ENCODE data around the gene NDC1. TPM values are rescaled to one million over a fixed set of nuclear protein-coding genes. Genes with fewer than 3 reads are reported as not detected.

NDC1 gene
- total RNA-seq, 1 experiment from 2014 or later: 44.8 TPM

- Mint-ChIP-seq H3K36me3 (ENCODE audit: insufficient read depth, unreplicated experiment) (peaks cover 4% of the 10 kb centered on the region), H3K27ac (ENCODE audit: unreplicated experiment) (no peak overlapping the region), H3K27me3 (ENCODE audit: unreplicated experiment) (peaks cover 81% of the 10 kb centered on the region), H3K4me3 (ENCODE audit: low read depth, unreplicated experiment) (no peak overlapping the region), H3K9me3 (ENCODE audit: low read depth, unreplicated experiment) (no peaks in the 10 kb centered on the region), H3K4me1 (ENCODE audit: low read depth, unreplicated experiment) (no peaks in the 10 kb centered on the region)
- BruUV-seq (replicated peaks): no TSS peak
- CTCF ChIA-PET: interaction anchor here (0.7 kb wide), 1 partner anchor 813 kb away, joined by 8 read pairs; no protein-coding TSS in a partner anchor
- intact Hi-C loops (cut with micrococcal nuclease; ENCODE audit: unreplicated experiment): no loop called here
- TF ChIP-seq CTCF (IDR thresholded peaks at IDR 0.05; ENCODE audit: unreplicated experiment): no peak
- DNase-seq: no peak
These were observed 104.0 kb downstream of the NDC1 start for GRCh38 chr1:53733975-53734649.

GRCh38 chr1:53733447-53733931 lies 104.6 kb downstream of the NDC1 start:
- Mint-ChIP-seq H3K4me3 (ENCODE audit: low read depth, unreplicated experiment) (no peak overlapping the region), H3K4me1 (ENCODE audit: low read depth, unreplicated experiment) (no peaks in the 10 kb centered on the region), H3K9me3 (ENCODE audit: low read depth, unreplicated experiment) (no peaks in the 10 kb centered on the region), H3K27ac (ENCODE audit: unreplicated experiment) (no peak overlapping the region), H3K36me3 (ENCODE audit: insufficient read depth, unreplicated experiment) (peaks cover 1% of the 10 kb centered on the region), H3K27me3 (ENCODE audit: unreplicated experiment) (peaks cover 88% of the 10 kb centered on the region)
- TF ChIP-seq CTCF (IDR thresholded peaks at IDR 0.05; ENCODE audit: unreplicated experiment): no peak
- DNase-seq: no peak
- no TSS peak for BruUV-seq (replicated peaks)
- CTCF ChIA-PET: interaction anchor here (0.7 kb wide), 1 partner anchor 813 kb away, joined by 8 read pairs; no protein-coding TSS in a partner anchor
- intact Hi-C loops (cut with micrococcal nuclease; ENCODE audit: unreplicated experiment): no loop called here

- H3K27me3 Mint-ChIP-seq (ENCODE audit: unreplicated experiment): peaks cover 93% of the 10 kb centered on the region
- CTCF ChIA-PET: no interaction called here
- no peak overlapping the region for H3K4me3 Mint-ChIP-seq (ENCODE audit: low read depth, unreplicated experiment)
- H3K4me1 Mint-ChIP-seq (ENCODE audit: low read depth, unreplicated experiment): no peaks in the 10 kb centered on the region
- H3K27ac Mint-ChIP-seq (ENCODE audit: unreplicated experiment): no peak overlapping the region
- TF ChIP-seq CTCF (IDR thresholded peaks at IDR 0.05; ENCODE audit: unreplicated experiment): no peak
- intact Hi-C loops (cut with micrococcal nuclease; ENCODE audit: unreplicated experiment): no loop called here
- BruUV-seq (replicated peaks): no TSS peak
- H3K9me3 Mint-ChIP-seq (ENCODE audit: low read depth, unreplicated experiment): no peaks in the 10 kb centered on the region
- no peaks in the 10 kb centered on the region for H3K36me3 Mint-ChIP-seq (ENCODE audit: insufficient read depth, unreplicated experiment)
- no peak for DNase-seq
These were observed 105.2 kb downstream of the NDC1 start for GRCh38 chr1:53732912-53733317.

- no peaks in the 10 kb centered on the region for H3K36me3 Mint-ChIP-seq (ENCODE audit: insufficient read depth, unreplicated experiment)
- no peaks in the 10 kb centered on the region for H3K9me3 Mint-ChIP-seq (ENCODE audit: low read depth, unreplicated experiment)
- no peak for DNase-seq
- peaks cover 98% of the 10 kb centered on the region for H3K27me3 Mint-ChIP-seq (ENCODE audit: unreplicated experiment)
- no TSS peak for BruUV-seq (replicated peaks)
- no peak overlapping the region for H3K27ac Mint-ChIP-seq (ENCODE audit: unreplicated experiment)
- intact Hi-C loops (cut with micrococcal nuclease; ENCODE audit: unreplicated experiment): no loop called here
- no peak overlapping the region for H3K4me3 Mint-ChIP-seq (ENCODE audit: low read depth, unreplicated experiment)
- CTCF ChIA-PET: no interaction called here
- H3K4me1 Mint-ChIP-seq (ENCODE audit: low read depth, unreplicated experiment): no peaks in the 10 kb centered on the region
- no peak for TF ChIP-seq CTCF (IDR thresholded peaks at IDR 0.05; ENCODE audit: unreplicated experiment)
These were observed 105.7 kb downstream of the NDC1 start for GRCh38 chr1:53732409-53732808.
